HCT116 (cell line): Measurements from ENCODE around the gene TAF6. TPM values are rescaled to one million over a fixed set of nuclear protein-coding genes. Genes with fewer than 3 reads are reported as not detected.

Experiments
- ATAC-seq: fragments of 200-7000 bp; cut with Tn5 transposase; 2 replicates; pipeline ENCODE4 v1.9.1; 2020; ENCODE audit warnings: mild to moderate bottlenecking, moderate library complexity
- BruUV-seq: library from RNA; stranded (reverse); fragments of 400-500 nt; replicated peaks from 2 replicates; lab custom pipeline; 2021; lab: Mats Ljungman, UMichigan
- CTCF ChIA-PET: fragments of 300-600 bp; sonication (Branson Sonifier 250); formaldehyde crosslinking; loops from one replicate; lab custom pipeline; 2021; ENCODE audit warnings: antibody characterized with exemption; lab: Charles Lee
- POLR2A ChIA-PET: fragments of 300-600, 350-600 bp; sonication (Branson Sonifier 250); formaldehyde crosslinking; loops from one replicate; lab custom pipeline; 2021; ENCODE audit warnings: antibody characterized with exemption; lab: Charles Lee
- RAD21 ChIA-PET, 2 experiments: fragments of 300-600 bp; sonication (Branson Sonifier 250); formaldehyde crosslinking; loops; one replicate each; lab custom pipeline; 2023; ENCODE audit warnings: low total read pairs in 2 of 2; ENCODE audit not compliant: uncharacterized antibody in 2 of 2, unreplicated experiment in 2 of 2, low non-redundant PET in 1 of 2; lab: Charles Lee
- DNase-seq: peaks from one replicate; pipeline ENCODE4 v3.0.0-alpha.2; 2010; ENCODE audit warnings: low read depth, low spot score
- H2AFZ ChIP-seq: fragments of 200-600 bp; shearing (Covaris generic), sonication (generic); 2 replicates; pipeline ENCODE4 v1.6.1; 2017; ENCODE audit warnings: low read depth, mixed run types, mixed read lengths, antibody characterized with exemption, low read length; ENCODE audit not compliant: poor library complexity, severe bottlenecking
- H3K27ac ChIP-seq: 2 replicates; pipeline ENCODE4 v1.5.1; 2012; ENCODE audit warnings: low read depth, low read length
- H3K27me3 ChIP-seq: fragments of 200-600 bp; sonication (generic); 2 replicates; pipeline ENCODE4 v1.6.1; 2016; ENCODE audit warnings: mixed run types, low read length, mixed read lengths; ENCODE audit not compliant: insufficient read depth
- H3K36me3 ChIP-seq, 2 experiments: fragments of 200-500 bp in 1 of 2; fragments of 200-600 bp in 1 of 2; sonication (Bioruptor generic) in 1 of 2; sonication (generic) in 1 of 2; 2 replicates each; pipeline versions ENCODE4 v1.5.1 to v1.6.1; 2014 to 2016; ENCODE audit warnings: low read length in 2 of 2, inconsistent platforms in 1 of 2, mixed read lengths in 1 of 2, mixed run types in 1 of 2; ENCODE audit not compliant: insufficient read depth in 2 of 2, control insufficient read depth in 1 of 2
- H3K4me1 ChIP-seq, 2 experiments: fragments of 200-600 bp in 1 of 2; sonication (generic) in 1 of 2; 2 replicates each; pipeline versions ENCODE4 v1.5.1 to v1.6.1; 2012 to 2017; ENCODE audit warnings: low read length in 2 of 2, inconsistent platforms in 1 of 2, mild to moderate bottlenecking in 1 of 2, mixed read lengths in 1 of 2, mixed run types in 1 of 2, moderate library complexity in 1 of 2; ENCODE audit not compliant: insufficient read depth in 2 of 2, control insufficient read depth in 1 of 2
- H3K4me2 ChIP-seq: fragments of 200-600 bp; sonication (generic); 2 replicates; pipeline ENCODE4 v1.6.1; 2017; ENCODE audit warnings: mixed run types, low read length, mixed read lengths
- H3K4me3 ChIP-seq, 2 experiments: fragments of 200-600 bp in 1 of 2; sonication (generic) in 1 of 2; replicated peaks in 1 of 2; 2 replicates each; pipeline ENCODE4 v1.5.1; 2011 to 2016; ENCODE audit warnings: low read length in 2 of 2, control low read depth in 1 of 2, low read depth in 1 of 2, mild to moderate bottlenecking in 1 of 2, mixed read lengths in 1 of 2, mixed run types in 1 of 2
- H3K79me2 ChIP-seq: fragments of 200-600 bp; sonication (generic); 2 replicates; pipeline ENCODE4 v1.6.1; 2017; ENCODE audit warnings: mild to moderate bottlenecking, mixed run types, low read length, moderate library complexity, mixed read lengths; ENCODE audit not compliant: insufficient read depth
- H3K9ac ChIP-seq: fragments of 200-600 bp; sonication (generic); 2 replicates; pipeline ENCODE4 v1.6.1; 2016; ENCODE audit warnings: low read length, mixed read lengths
- H3K9me2 ChIP-seq: fragments of 200-600 bp; sonication (generic), shearing (Covaris generic); 2 replicates; pipeline ENCODE4 v1.6.1; 2017; ENCODE audit warnings: mixed run types, mild to moderate bottlenecking, moderate library complexity; ENCODE audit not compliant: insufficient read depth
- H3K9me3 ChIP-seq, 2 experiments: fragments of 200-500 bp in 1 of 2; fragments of 200-600 bp in 1 of 2; sonication (Bioruptor generic) in 1 of 2; sonication (generic) in 1 of 2; 2 replicates each; pipeline ENCODE4 v1.6.1; 2014 to 2017; ENCODE audit warnings: low read length in 2 of 2, mixed read lengths in 2 of 2, inconsistent platforms in 1 of 2, low read depth in 1 of 2, mild to moderate bottlenecking in 1 of 2, mixed run types in 1 of 2, moderate library complexity in 1 of 2; ENCODE audit not compliant: control insufficient read depth in 1 of 2, insufficient read depth in 1 of 2
- H4K20me1 ChIP-seq: fragments of 200-600 bp; sonication (generic), shearing (Covaris generic); 2 replicates; pipeline ENCODE4 v1.6.1; 2017; ENCODE audit warnings: mixed run types, mild to moderate bottlenecking, moderate library complexity; ENCODE audit not compliant: insufficient read depth
- CTCF ChIP-seq, 3 experiments: fragments of 200-600 bp in 1 of 3; sonication (generic) in 1 of 3; IDR thresholded peaks in 2 of 3; conservative IDR thresholded peaks in 1 of 3; 2 replicates each; pipeline ENCODE4 v1.5.1; 2012 to 2017; ENCODE audit warnings: low read depth in 2 of 3, low read length in 2 of 3, antibody characterized with exemption in 1 of 3, borderline replicate concordance in 1 of 3, control low read depth in 1 of 3, mild to moderate bottlenecking in 1 of 3, mixed read lengths in 1 of 3, mixed run types in 1 of 3, moderate library complexity in 1 of 3; ENCODE audit not compliant: insufficient read depth in 1 of 3
- ELF1 ChIP-seq: IDR thresholded peaks from 2 replicates; pipeline ENCODE4 v1.6.1; 2012; ENCODE audit warnings: low read depth, borderline replicate concordance
- POLR2A ChIP-seq: IDR thresholded peaks from 2 replicates; pipeline ENCODE4 v1.7.0; 2011; ENCODE audit warnings: borderline replicate concordance; ENCODE audit not compliant: insufficient read depth, insufficient read length; ENCODE audit errors: extremely low read depth
- POLR2AphosphoS5 ChIP-seq: IDR thresholded peaks from 2 replicates; pipeline ENCODE4 v1.6.1; 2011; ENCODE audit warnings: mild to moderate bottlenecking, low read depth, low read length, moderate library complexity
- REST ChIP-seq: IDR thresholded peaks from 2 replicates; pipeline ENCODE4 v1.6.1; 2012; ENCODE audit warnings: low read depth
- TCF7L2 ChIP-seq: IDR thresholded peaks from 2 replicates; pipeline ENCODE4 v1.7.0; 2011; ENCODE audit warnings: borderline replicate concordance, inconsistent platforms; ENCODE audit not compliant: insufficient read depth, insufficient read length; ENCODE audit errors: extremely low read depth
- ZFX ChIP-seq: fragments of 450-650 bp; IDR thresholded peaks from 2 replicates; pipeline ENCODE4 v1.6.1; 2017
- intact Hi-C: fragments of 100-400 bp; cut with micrococcal nuclease; formaldehyde crosslinking; loops from 2 replicates; pipeline ENCODE4 v1.10.0; 2022
- total RNA-seq: library from RNA; stranded (reverse); gene quantifications from one replicate; pipeline ENCODE4 v1.2.1, GENCODE V29; 2021; ENCODE audit not compliant: unreplicated experiment

Gene TAF6
- total RNA-seq, 1 experiment from 2014 or later = 67.4 TPM

GRCh38 chr7:100119970-100120732 is 993 bp upstream of the TAF6 start:
- BruUV-seq = no TSS peak
- Histone ChIP-seq H3K79me2 (peaks cover 11% of the 10 kb centered on the region), H3K27me3 (no peaks in the 10 kb centered on the region), H3K4me2 (peak overlapping the region; percentile 91), H3K36me3 (no peaks in the 10 kb centered on the region), H4K20me1 (no peaks in the 10 kb centered on the region), H3K4me1 (peaks cover 13 to 27% of the 10 kb centered on the region in 2 experiments), H3K27ac (peak overlapping the region; percentile 50), H3K9ac (peak overlapping the region; percentile 87), H3K9me3 (no peaks in the 10 kb centered on the region), H2AFZ (peak overlapping the region; percentile 59), H3K4me3 (peak overlapping the region; percentile 90 to 99), H3K9me2 (no peaks in the 10 kb centered on the region)
- ChIA-PET RAD21 (no interaction called here), POLR2A (no interaction called here), CTCF (interaction anchor here (0.7 kb wide), 1 partner anchor 11 kb away, joined by 4 read pairs; no protein-coding TSS in a partner anchor)
- no peak for TF ChIP-seq CTCF (IDR thresholded peaks at IDR 0.05 in 2 of 3, conservative IDR thresholded peaks at IDR 0.05 in 1 of 3; ENCODE audit: borderline replicate concordance in 1 of 3, insufficient read depth in 1 of 3, low read depth in 2 of 3, low read length in 2 of 3)
- TF ChIP-seq TCF7L2 = peak; percentile 33
- no peak for TF ChIP-seq ELF1
- peak; percentile 38; the same call in 1 of the 2 replicates for TF ChIP-seq ZFX
- peak; percentile 7; the same call in 1 of the 2 replicates for TF ChIP-seq POLR2AphosphoS5
- no peak for TF ChIP-seq POLR2A
- TF ChIP-seq REST = no peak
- ATAC-seq (peak; percentile 66), DNase-seq (no peak)
- intact Hi-C loops = no loop called here
